ENCODE results near the gene BSN. TPM values are rescaled to one million over a fixed set of nuclear protein-coding genes. Genes with fewer than 3 reads are reported as not detected.

The BSN gene
- polyA plus RNA-seq, 1 donor (not counting 4 experiments of a cell fraction or from before 2014, with no cell fraction given): under 0.01 TPM

- FAIRE-seq (no peak), DNase-seq (ENCODE audit: low read depth, low spot score) (no peak)
- H3K4me1 ChIP-seq (ENCODE audit: control insufficient read depth, extremely low read depth, insufficient read depth, low read length): no peaks in the 10 kb centered on the region
- H3K27ac ChIP-seq (ENCODE audit: control insufficient read depth, insufficient read depth, low read length): no peak overlapping the region
- no peaks in the 10 kb centered on the region for H3K79me2 ChIP-seq (ENCODE audit: control insufficient read depth, insufficient read depth, low read length)
- dilution Hi-C loops (cut with MboI; ENCODE audit: extremely low pct_ligation_motif_present, low sequenced_read_pairs): no loop called here
- H3K36me3 ChIP-seq (ENCODE audit: control insufficient read depth in 2 of 2, extremely low read depth in 1 of 2, insufficient read depth in 2 of 2, low read length in 2 of 2): no peaks in the 10 kb centered on the region
- no peaks in the 10 kb centered on the region for H3K9me3 ChIP-seq (ENCODE audit: control insufficient read depth, low read depth, low read length)
- H2AFZ ChIP-seq (ENCODE audit: control insufficient read depth, low read length): no peak overlapping the region
- no peak overlapping the region for H3K9ac ChIP-seq (ENCODE audit: control insufficient read depth, extremely low read depth, insufficient read depth, low read length)
- H3K27me3 ChIP-seq (ENCODE audit: control insufficient read depth, extremely low read depth, insufficient read depth, low read length): peaks cover 8% of the 10 kb centered on the region
- H3K4me2 ChIP-seq (ENCODE audit: control insufficient read depth, extremely low read depth, insufficient read depth, low read depth, low read length): no peak overlapping the region
- TF ChIP-seq EZH2 (IDR thresholded peaks at IDR 0.05; ENCODE audit: low read length): no peak
- TF ChIP-seq, protein P1, sequence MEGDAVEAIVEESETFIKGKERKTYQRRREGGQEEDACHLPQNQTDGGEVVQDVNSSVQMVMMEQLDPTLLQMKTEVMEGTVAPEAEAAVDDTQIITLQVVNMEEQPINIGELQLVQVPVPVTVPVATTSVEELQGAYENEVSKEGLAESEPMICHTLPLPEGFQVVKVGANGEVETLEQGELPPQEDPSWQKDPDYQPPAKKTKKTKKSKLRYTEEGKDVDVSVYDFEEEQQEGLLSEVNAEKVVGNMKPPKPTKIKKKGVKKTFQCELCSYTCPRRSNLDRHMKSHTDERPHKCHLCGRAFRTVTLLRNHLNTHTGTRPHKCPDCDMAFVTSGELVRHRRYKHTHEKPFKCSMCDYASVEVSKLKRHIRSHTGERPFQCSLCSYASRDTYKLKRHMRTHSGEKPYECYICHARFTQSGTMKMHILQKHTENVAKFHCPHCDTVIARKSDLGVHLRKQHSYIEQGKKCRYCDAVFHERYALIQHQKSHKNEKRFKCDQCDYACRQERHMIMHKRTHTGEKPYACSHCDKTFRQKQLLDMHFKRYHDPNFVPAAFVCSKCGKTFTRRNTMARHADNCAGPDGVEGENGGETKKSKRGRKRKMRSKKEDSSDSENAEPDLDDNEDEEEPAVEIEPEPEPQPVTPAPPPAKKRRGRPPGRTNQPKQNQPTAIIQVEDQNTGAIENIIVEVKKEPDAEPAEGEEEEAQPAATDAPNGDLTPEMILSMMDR (optimal IDR thresholded peaks at IDR 0.05 in 1 of 3, IDR thresholded peaks at IDR 0.05 in 1 of 3, conservative IDR thresholded peaks at IDR 0.05 in 1 of 3; ENCODE audit: extremely low read depth in 1 of 3, insufficient read depth in 2 of 3, low read length in 3 of 3): no peak
- no peak overlapping the region for H3K4me3 ChIP-seq (ENCODE audit: control insufficient read depth in 2 of 3, extremely low read depth in 1 of 3, insufficient read depth in 2 of 3, low read depth in 1 of 3, low read length in 3 of 3)
- H4K20me1 ChIP-seq (ENCODE audit: control insufficient read depth, extremely low read depth, insufficient read depth, low read length): no peaks in the 10 kb centered on the region
- no peaks in the 10 kb centered on the region for H3K9me1 ChIP-seq (ENCODE audit: control insufficient read depth, extremely low read depth, insufficient read depth, low read length)
Measured at GRCh38 chr3:49623071-49623470, 68.8 kb downstream of the BSN start.

- DNase-seq (ENCODE audit: low read depth, low spot score): no peak
- no peaks in the 10 kb centered on the region for H3K36me3 ChIP-seq (ENCODE audit: control insufficient read depth in 2 of 2, extremely low read depth in 1 of 2, insufficient read depth in 2 of 2, low read length in 2 of 2)
- FAIRE-seq: no peak
Measured at GRCh38 chr3:49625071-49625470, 70.8 kb downstream of the BSN start.

More at GRCh38 chr3:49625071-49625470, 70.8 kb downstream of the BSN start:
- H3K9ac ChIP-seq (ENCODE audit: control insufficient read depth, extremely low read depth, insufficient read depth, low read length): no peak overlapping the region
- H4K20me1 ChIP-seq (ENCODE audit: control insufficient read depth, extremely low read depth, insufficient read depth, low read length): no peaks in the 10 kb centered on the region
- peaks cover 9% of the 10 kb centered on the region for H3K27me3 ChIP-seq (ENCODE audit: control insufficient read depth, extremely low read depth, insufficient read depth, low read length)
- no peaks in the 10 kb centered on the region for H3K9me1 ChIP-seq (ENCODE audit: control insufficient read depth, extremely low read depth, insufficient read depth, low read length)
- TF ChIP-seq EZH2 (IDR thresholded peaks at IDR 0.05; ENCODE audit: low read length): no peak
- TF ChIP-seq, protein P1 (optimal IDR thresholded peaks at IDR 0.05 in 1 of 3, IDR thresholded peaks at IDR 0.05 in 1 of 3, conservative IDR thresholded peaks at IDR 0.05 in 1 of 3; ENCODE audit: extremely low read depth in 1 of 3, insufficient read depth in 2 of 3, low read length in 3 of 3): no peak
- H3K4me3 ChIP-seq (ENCODE audit: control insufficient read depth in 2 of 3, extremely low read depth in 1 of 3, insufficient read depth in 2 of 3, low read depth in 1 of 3, low read length in 3 of 3): no peak overlapping the region
- dilution Hi-C loops (cut with MboI; ENCODE audit: extremely low pct_ligation_motif_present, low sequenced_read_pairs): no loop called here
- no peak overlapping the region for H2AFZ ChIP-seq (ENCODE audit: control insufficient read depth, low read length)
- no peak overlapping the region for H3K4me2 ChIP-seq (ENCODE audit: control insufficient read depth, extremely low read depth, insufficient read depth, low read depth, low read length)
- H3K79me2 ChIP-seq (ENCODE audit: control insufficient read depth, insufficient read depth, low read length): no peaks in the 10 kb centered on the region
- no peaks in the 10 kb centered on the region for H3K9me3 ChIP-seq (ENCODE audit: control insufficient read depth, low read depth, low read length)
- H3K4me1 ChIP-seq (ENCODE audit: control insufficient read depth, extremely low read depth, insufficient read depth, low read length): no peaks in the 10 kb centered on the region
- H3K27ac ChIP-seq (ENCODE audit: control insufficient read depth, insufficient read depth, low read length): no peak overlapping the region
